ENCODE measurements around the gene FAM3A. TPM values are rescaled to one million over a fixed set of nuclear protein-coding genes. Genes with fewer than 3 reads are reported as not detected.
"Not testable (repeated sequence)": the region's sequence is repeated elsewhere in the genome, so short reads cannot be mapped to it uniquely, and the experiment has no call there.

The FAM3A gene, protein sequence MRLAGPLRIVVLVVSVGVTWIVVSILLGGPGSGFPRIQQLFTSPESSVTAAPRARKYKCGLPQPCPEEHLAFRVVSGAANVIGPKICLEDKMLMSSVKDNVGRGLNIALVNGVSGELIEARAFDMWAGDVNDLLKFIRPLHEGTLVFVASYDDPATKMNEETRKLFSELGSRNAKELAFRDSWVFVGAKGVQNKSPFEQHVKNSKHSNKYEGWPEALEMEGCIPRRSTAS
- 19.6 and 28.8 TPM in 2 replicates for total RNA-seq (2014; rRNA removed; shearing (Covaris generic))

DNA sequence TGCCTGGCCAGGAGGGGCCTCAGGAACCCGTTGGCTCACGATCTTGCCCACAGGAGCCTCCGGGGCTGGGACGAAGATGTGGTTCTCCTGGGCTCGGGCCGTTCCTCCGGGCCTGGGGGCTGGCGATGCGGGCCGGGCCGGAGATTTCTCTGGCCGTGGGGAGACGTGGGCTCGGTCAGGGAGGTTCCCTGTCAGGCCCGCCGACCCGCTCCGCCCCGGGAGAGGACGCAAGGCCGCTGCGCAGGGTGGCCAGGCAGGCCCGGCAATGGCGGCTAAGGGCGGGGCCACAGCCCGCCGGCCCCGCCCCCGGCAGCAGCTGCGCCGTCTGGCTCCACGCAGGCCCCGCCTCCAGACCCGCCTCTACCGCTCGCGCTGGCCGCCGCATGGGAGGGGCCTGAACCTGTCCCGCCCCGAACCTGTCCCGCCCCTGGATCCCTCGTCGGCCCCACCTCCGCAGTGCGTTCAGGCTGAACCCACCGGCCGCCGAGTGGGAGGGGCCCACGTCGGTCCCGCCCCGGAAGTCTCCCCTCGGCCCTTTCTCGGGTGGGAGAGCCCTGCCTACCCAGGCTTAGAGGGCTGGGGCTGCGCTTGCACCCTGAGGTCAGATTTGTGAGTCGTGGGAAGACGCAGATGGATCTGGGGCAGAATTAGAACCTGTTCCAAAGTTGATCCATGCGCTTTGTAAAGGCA lies at the start of gene FAM3A:
TSS of gene FAM3A (minus strand) at position 267 of the 690 bp plus-strand sequence. CDS start 460 bp downstream, outside the sequence.
- peaks cover 21% of the 10 kb centered on the region for H3K4me1 ChIP-seq (replicated peaks)
- peak within 1 kb of the TSS; percentile 81 for H3K27ac ChIP-seq
- no peaks in the 10 kb centered on the region; the same call in 1 of the 2 replicates for H3K36me3 ChIP-seq
- no peaks in the 10 kb centered on the region for H3K27me3 ChIP-seq (replicated peaks)
- peak; percentile 89 to 94 for DNase-seq (ENCODE audit: low read depth in 1 of 2, low spot score in 2 of 2)
- H3K4me3 ChIP-seq = peak within 1 kb of the TSS; percentile 89
- H3K9me3 ChIP-seq (replicated peaks) = no peaks in the 10 kb centered on the region

DNA sequence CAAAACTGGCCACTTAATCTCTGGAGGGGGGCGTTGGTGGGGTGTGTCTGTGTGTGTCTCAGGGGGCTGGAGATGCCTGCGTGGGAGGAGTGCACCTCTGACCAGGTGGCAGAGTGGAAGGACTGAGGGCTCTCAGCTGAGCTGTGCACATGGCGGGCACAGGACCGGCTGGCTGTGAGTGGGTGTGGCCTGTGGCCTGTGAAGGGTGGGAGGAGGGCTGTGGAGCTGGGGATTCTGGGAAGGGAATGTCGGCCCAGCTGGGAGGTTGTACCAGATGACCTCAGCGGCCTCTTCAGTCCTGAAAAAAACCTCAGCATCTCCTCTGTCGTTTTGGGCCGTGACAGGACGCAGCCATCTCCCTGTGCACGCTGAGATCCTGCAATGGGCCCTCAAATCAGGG lies 46.3 kb upstream of the FAM3A start:
- not testable (repeated sequence) for H3K27ac ChIP-seq; DNase-seq (ENCODE audit: low read depth in 1 of 2, low spot score in 2 of 2); H3K4me1 ChIP-seq (replicated peaks); H3K9me3 ChIP-seq (replicated peaks); H3K4me3 ChIP-seq; H3K27me3 ChIP-seq (replicated peaks); H3K36me3 ChIP-seq

- not testable (repeated sequence) for H3K4me1 ChIP-seq (replicated peaks); H3K36me3 ChIP-seq; H3K4me3 ChIP-seq; DNase-seq (ENCODE audit: low read depth in 1 of 2, low spot score in 2 of 2); H3K9me3 ChIP-seq (replicated peaks); H3K27me3 ChIP-seq (replicated peaks); H3K27ac ChIP-seq
These were observed 44.3 kb upstream of the FAM3A start for GRCh38 chrX:154560326-154560725.

DNA sequence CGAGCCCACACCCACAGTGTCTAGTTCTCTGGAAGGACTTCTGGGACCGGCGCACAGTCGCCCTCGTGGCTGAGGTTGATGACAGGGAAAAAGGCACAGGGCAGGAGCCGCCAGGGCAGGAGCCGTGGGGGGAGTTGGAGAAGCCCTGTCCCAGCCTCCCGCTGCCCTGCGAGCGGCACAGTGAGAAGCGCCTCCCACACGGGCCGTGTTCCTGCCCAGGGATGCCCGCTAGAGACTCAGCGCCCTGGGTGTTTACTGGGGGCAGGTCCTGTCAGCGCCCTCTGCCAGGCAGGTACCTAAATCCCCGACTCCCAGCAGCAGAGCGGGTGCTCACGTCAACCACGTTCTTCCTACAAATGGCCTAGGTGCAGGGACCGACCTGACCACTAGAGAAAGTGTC lies 42.9 kb upstream of the FAM3A start:
- not testable (repeated sequence) for H3K4me1 ChIP-seq (replicated peaks); H3K27ac ChIP-seq; DNase-seq (ENCODE audit: low read depth in 1 of 2, low spot score in 2 of 2); H3K4me3 ChIP-seq; H3K9me3 ChIP-seq (replicated peaks); H3K27me3 ChIP-seq (replicated peaks); H3K36me3 ChIP-seq

GRCh38 chrX:154558060-154558690 lies 42.1 kb upstream of the FAM3A start:
- not testable (repeated sequence) for H3K27me3 ChIP-seq (replicated peaks); DNase-seq (ENCODE audit: low read depth in 1 of 2, low spot score in 2 of 2); H3K4me3 ChIP-seq; H3K9me3 ChIP-seq (replicated peaks); H3K4me1 ChIP-seq (replicated peaks); H3K27ac ChIP-seq
- peaks cover 15% of the 10 kb centered on the region for H3K36me3 ChIP-seq

DNA sequence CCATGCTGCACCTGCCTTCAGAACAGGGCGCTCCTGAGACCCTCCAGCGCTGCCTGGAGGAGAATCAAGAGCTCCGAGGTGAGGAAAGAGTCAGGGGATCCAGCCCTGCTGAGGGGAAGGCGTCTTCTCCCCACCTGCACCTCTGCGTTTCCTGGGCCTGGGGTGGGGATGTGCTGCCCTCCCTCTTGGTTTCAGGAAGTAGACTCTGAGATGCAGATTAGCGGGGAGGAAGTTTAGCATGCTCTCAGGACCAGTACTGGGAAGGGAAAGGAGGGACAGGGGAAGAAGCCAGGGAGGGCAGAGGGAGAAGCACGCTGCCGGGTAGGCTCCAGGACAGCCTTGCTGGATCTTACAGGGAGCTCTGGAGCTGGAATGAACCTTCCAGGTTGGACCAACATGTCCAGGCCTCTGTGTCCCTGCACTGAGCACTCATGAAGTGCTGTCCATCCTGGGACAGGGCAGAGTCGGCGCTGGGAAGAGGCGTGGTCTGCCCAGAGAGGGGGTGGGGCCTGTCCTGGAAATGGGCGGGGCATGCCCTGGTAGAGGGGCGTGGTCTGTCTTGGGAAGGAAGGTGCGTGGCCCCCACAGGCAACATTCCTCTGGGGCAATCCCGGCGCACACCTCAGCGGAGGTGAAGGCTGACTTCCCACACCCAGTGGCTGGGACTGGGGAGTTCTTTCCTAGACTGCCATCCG lies 36.2 kb upstream of the FAM3A start:
- Histone ChIP-seq H3K4me1 (replicated peaks) (peaks cover 19% of the 10 kb centered on the region), H3K36me3 (peaks cover 22% of the 10 kb centered on the region)
- H3K9me3 ChIP-seq (replicated peaks); H3K27me3 ChIP-seq (replicated peaks); H3K4me3 ChIP-seq; DNase-seq (ENCODE audit: low read depth in 1 of 2, low spot score in 2 of 2); H3K27ac ChIP-seq: not testable (repeated sequence)

GRCh38 chrX:154549766-154550165 lies 33.7 kb upstream of the FAM3A start:
- H3K4me3 ChIP-seq = no peak overlapping the region
- H3K9me3 ChIP-seq (replicated peaks) = no peaks in the 10 kb centered on the region
- peak in 1 of 2 experiments; percentile 32 for DNase-seq (ENCODE audit: low read depth in 1 of 2, low spot score in 2 of 2)
- H3K27me3 ChIP-seq (replicated peaks) = no peaks in the 10 kb centered on the region
- no peak overlapping the region for H3K27ac ChIP-seq
- peaks cover 29% of the 10 kb centered on the region for H3K36me3 ChIP-seq
- peaks cover 24% of the 10 kb centered on the region for H3K4me1 ChIP-seq (replicated peaks)

DNA sequence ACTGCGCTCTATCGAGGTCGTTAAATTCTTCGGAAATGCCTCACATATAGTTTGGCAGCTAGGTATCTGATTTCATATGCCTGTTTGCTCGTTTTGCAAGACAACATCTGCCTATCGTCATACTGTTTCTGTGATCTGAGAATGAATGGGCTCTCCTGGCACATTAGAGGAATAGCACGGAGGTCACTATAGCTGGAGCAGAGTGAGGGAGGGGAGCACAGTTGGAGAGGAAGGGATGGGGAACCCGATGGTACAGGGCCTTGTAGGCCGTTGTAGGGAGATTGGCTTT lies 31.9 kb upstream of the FAM3A start:
- peak overlapping the region; percentile 79 for H3K27ac ChIP-seq
- H3K27me3 ChIP-seq (replicated peaks) = no peaks in the 10 kb centered on the region
- H3K36me3 ChIP-seq = peaks cover 24% of the 10 kb centered on the region
- peaks cover 29% of the 10 kb centered on the region for H3K4me1 ChIP-seq (replicated peaks)
- H3K4me3 ChIP-seq = peak overlapping the region; percentile 83
- no peak for DNase-seq (ENCODE audit: low read depth in 1 of 2, low spot score in 2 of 2)
- no peaks in the 10 kb centered on the region for H3K9me3 ChIP-seq (replicated peaks)

DNA sequence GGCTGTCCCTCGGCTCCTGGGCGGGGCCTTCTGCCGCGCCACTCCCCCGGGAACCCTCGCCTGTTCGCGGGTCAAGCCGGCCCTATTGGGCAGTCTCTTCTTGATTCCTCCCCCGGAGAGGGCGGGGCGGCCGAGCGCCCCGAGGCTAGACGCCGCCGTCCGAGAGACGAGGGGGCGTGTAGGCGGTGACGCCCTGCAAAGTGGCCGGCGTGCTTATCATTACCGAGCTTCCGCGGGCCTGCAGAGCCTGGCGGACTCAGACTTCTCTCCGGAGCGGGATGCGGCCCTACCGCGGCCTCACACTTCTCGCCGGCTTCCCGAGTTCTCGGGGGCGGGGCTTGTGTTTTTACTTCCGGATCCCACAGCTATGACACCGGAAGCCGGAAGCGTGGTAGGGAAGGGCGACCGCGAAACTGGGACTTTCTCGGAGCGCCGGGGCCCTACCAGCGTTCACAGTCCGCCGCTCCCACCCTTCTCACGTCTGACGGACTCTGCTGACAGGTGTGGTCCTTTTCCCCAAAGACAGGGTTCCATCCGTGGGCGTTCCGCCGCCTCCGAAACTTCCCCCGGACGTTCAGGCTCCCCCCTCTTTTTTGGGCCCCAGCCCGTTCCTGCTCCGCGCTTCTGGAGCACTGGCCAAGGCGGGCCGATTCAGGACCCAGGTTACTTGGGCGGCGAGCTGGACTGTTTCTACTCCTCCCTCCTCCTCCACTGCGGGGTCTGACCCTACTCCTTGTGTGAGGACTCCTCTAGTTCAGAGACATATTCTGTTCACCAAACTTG lies 31.4 kb upstream of the FAM3A start, which contains the start of gene IKBKG:
TSS of gene IKBKG (plus strand) at position 376 of the 783 bp plus-strand sequence. CDS start 4,383 bp downstream, outside the sequence.
- Histone ChIP-seq H3K27me3 (replicated peaks) (no peaks in the 10 kb centered on the region), H3K27ac (peak within 1 kb of the TSS; percentile 79), H3K4me3 (peak within 1 kb of the TSS; percentile 83), H3K36me3 (peaks cover 28% of the 10 kb centered on the region), H3K9me3 (replicated peaks) (no peaks in the 10 kb centered on the region), H3K4me1 (replicated peaks) (peaks cover 34% of the 10 kb centered on the region)
- DNase-seq (ENCODE audit: low read depth in 1 of 2, low spot score in 2 of 2) = peak; percentile 91 to 96

DNA sequence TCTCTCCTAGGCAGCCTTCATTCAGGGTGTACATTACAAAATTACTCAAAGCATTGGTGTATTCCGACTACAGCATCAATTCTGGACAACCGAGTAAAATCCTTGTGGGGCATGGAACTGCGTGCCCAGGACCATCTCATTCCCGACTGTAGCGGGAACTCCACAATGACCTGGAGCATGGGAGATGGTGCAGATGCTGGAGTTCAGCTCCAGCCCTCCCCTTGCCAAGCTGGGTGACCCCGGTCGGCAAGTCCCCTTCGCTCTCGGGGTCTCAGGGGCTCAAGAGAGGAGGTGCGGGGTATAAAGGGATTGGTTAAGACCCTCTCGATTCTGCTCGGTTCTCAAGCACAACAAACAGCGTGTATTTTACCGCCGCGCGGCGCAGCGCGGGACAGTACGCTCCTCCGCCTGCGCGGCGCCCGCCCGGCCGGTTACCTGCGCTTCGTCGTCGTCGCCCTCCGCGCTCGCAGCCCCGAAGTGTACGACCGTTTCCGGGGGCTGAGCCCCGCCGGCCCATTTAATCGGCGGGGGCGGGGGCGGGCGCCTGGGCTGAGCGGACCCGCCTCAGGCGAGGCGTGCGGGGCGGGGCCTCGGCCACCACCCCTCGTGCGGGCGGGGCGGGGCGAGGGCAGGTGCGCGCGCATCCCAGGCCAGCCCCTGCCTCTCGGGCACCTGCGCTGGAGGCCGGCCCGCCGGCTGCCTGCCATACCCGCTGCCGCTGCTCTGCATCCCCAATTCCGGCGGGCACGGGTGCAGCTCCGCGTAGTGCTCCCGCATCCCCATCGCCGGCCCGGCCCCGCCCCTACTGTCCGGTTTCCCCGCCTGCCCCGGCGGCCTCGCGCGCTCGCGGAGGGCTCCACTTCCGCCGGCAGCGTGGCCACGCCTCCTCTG lies 30.6 kb upstream of the FAM3A start, which contains the start of gene G6PD:
TSS of gene G6PD (minus strand) at position 493 of the 891 bp plus-strand sequence. CDS start 691 bp downstream, outside the sequence.
- Histone ChIP-seq H3K27ac (peak within 1 kb of the TSS; percentile 79), H3K4me1 (replicated peaks) (peaks cover 43% of the 10 kb centered on the region), H3K9me3 (replicated peaks) (no peaks in the 10 kb centered on the region), H3K4me3 (peak within 1 kb of the TSS; percentile 83), H3K27me3 (replicated peaks) (no peaks in the 10 kb centered on the region), H3K36me3 (peaks cover 32% of the 10 kb centered on the region)
- peak; percentile 48 to 61 for DNase-seq (ENCODE audit: low read depth in 1 of 2, low spot score in 2 of 2)

- DNase-seq (ENCODE audit: low read depth in 1 of 2, low spot score in 2 of 2) = no peak
- Histone ChIP-seq H3K36me3 (peaks cover 34% of the 10 kb centered on the region), H3K4me1 (replicated peaks) (peaks cover 48% of the 10 kb centered on the region), H3K9me3 (replicated peaks) (no peaks in the 10 kb centered on the region), H3K27me3 (replicated peaks) (no peaks in the 10 kb centered on the region), H3K4me3 (peak overlapping the region; percentile 83; the same call in 1 of the 2 replicates), H3K27ac (no peak overlapping the region)
These were observed 29.7 kb upstream of the FAM3A start for GRCh38 chrX:154545673-154546274.

All from SJSA1 (cell line).